GM21786 (cell line): ENCODE data around the gene CELF5.

Experiments used
- ATAC-seq: cut with Tn5 transposase; IDR thresholded peaks from one replicate; pipeline ENCODE4 v1.9.1; 2021; ENCODE audit not compliant: unreplicated experiment

The CELF5 gene

GRCh38 chr19:3224346-3225168, at the start of gene CELF5:
TSS of gene CELF5 (plus strand) at chr19:3224661. CDS start at chr19:3224740, 79 bp downstream.
- ATAC-seq: no peak

DNA sequence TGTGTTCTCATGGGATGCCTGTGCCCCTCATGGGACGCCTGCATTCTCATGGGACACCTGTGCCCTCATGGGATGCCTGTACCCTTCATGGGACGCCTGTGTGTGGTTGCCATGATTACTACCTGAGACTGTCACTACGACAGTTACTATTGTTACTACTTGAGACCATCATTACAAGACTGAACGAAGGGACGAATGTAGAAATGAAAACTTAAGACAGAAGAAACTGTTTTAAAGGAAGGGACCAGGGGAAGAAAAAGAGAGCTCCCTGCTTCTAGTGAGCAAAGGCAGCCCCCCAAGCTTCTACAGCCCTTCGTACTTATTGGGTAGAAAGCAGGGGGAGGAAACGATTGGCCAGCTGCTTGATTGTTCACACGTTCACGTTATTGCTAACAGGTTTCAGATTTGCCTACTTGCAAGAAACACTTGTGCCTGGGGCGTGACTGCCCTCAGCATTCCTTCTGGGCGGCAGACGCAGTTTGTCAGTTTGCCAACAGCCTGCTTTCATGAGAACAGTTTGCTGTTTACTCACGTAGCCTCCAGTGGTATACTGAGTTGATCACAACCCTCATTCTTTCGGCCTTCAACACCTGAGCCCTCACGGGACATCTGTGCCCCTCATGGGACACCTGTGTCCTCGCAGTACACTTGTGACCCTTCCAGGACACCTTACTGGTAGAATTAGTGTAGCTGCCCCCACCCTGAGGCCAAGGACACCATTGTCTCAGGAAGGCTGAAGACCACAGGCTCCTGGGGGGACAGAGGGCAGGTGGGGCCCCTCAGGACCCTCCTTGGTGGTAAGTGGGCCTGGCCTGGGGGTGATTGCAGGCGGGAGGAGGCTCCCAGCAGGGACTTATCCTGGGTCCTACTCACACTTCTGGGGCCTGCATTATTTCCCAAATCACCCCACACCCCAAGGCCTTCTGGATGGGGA, 48.4 kb upstream of the CELF5 start:
- ATAC-seq: no peak

GRCh38 chr19:3176715-3177501, 47.6 kb upstream of the CELF5 start:
- ATAC-seq: no peak

DNA sequence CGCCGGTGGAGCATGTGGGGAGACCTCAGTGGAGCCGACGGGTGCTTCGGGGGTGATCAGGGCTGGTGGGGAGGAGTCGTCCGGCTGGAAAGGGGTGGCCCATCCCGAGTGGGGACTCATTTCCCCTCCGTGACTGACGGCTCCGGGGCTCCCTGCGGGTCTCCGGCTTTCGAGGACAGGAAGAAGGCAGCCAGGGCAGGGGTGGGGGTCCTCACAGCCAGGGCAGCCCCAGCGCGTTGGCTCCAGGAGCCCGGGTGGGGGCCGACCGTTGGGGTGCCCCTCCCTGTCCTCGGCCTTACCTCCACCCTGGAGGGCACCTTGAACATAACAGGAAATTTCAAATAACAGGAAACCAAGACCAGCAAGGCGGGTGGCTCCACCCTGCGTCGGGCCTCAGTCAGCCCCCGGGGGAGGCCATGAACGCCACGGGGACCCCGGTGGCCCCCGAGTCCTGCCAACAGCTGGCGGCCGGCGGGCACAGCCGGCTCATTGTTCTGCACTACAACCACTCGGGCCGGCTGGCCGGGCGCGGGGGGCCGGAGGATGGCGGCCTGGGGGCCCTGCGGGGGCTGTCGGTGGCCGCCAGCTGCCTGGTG, 46.0 kb upstream of the CELF5 start, which contains the start of gene S1PR4:
Gene S1PR4 (plus strand): TSS at position 393 of the 596 bp plus-strand sequence. CDS start 24 bp downstream, at position 417.
- ATAC-seq: no peak

GRCh38 chr19:3178973-3179738, 45.3 kb upstream of the CELF5 start:
- ATAC-seq: no peak

GRCh38 chr19:3179739-3180293, 44.6 kb upstream of the CELF5 start:
- ATAC-seq: no peak

DNA sequence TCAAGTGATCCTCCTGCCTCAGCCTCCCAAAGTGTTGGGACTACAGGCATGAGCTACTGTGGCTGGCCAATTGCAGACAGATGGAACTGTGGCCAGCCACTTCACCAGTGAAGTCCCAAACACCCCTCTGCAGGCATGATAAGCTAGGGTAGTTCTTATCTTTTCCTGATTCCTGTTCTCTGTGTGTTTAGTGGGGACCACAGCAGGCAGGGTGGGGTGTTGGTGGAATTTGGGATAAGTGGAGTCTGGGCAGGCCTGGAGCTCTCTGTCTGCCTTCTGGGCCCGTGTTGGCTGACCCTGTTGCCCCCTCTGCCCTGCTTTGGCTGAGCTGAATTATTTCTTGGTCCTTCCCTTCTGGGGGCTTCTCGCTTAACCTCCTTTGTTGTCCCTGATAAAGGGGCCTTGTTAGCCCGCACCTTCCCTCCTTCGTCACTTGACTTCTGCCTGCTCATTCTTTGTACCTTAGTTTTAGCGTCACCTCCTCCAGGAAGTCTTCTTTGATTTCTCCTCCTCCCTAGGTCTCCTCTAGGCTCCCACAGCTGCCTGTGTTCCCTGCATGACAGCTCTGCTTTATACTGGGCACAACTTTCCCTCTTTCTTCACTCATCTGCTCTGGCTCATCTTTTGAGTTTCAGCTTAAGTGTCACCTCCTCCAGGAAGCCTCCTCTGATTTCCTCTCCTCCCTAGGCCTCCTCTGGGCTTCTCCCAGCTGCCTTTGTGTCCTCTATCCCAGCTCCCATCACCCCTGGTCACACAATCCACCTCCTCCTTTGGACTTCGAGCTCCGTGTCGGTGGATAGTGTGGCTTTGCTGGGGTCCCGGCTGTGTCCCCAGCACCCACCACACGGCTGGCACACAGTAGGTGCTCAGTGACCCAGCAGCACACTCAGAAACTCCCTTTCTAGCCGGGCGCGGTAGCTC, 40.5 kb upstream of the CELF5 start:
- no peak for ATAC-seq

DNA sequence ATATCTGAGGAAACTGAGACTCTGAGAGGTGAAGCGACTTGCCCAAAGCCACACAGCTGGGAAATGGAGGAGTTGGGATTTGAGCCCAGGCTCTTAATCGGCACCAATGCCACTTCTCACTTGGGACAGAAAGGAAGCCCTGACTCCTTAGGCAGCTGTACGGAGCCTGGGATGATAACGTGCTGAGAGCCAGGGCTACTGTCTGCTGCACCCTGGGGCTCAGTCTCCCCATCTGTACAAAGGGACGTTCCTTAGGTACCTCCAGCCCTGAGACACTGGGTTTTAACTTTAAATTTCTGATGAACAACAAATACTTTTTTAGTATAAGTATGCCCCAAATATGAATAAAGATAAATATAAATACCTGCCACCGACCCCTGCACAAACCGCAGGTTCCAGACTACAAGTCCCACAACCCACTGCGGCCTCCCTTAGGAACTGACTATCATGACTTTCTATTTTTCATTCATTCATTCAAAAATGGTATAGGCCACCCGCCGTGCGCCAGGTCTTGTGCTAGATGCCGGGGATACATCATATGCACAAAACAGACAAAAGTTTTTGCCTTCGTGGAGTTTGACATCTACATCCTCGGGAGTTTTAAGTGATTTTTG, 39.5 kb upstream of the CELF5 start:
- ATAC-seq: peak; percentile 26

GRCh38 chr19:3185461-3186159, 38.9 kb upstream of the CELF5 start, which contains the start of gene NCLN:
TSS of gene NCLN (plus strand) at chr19:3185930. CDS start at chr19:3186031, 101 bp downstream.
- ATAC-seq: peak; percentile 70

DNA sequence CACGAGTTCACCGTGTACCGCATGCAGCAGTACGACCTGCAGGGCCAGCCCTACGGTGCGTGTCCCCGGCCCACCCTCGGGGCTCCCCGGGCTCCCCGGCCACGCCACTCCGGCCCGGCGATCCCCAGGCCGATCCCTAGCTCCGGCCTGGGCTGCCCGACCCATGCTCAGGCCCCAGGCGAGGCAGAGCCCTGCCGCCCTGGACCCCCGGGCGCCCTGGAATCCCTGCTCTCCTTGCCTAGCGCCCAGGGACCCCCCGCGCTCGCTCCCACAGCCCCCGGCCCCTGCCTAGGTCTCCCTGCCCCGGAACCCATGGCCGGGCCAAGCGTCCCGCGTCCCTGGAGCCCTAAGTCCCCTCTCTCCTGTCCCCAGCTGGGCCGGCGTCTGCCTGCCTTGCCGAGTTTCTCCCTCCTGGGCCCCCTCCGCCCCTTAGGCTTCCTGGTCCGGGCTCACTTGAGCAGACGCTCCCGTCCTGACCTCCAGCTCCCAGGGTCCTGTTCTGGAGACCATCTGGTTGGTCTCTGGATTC, 38.2 kb upstream of the CELF5 start:
- peak; percentile 11 for ATAC-seq

- no peak for ATAC-seq
Observed at GRCh38 chr19:3186891-3187661, 37.4 kb upstream of the CELF5 start.

- no peak for ATAC-seq
Observed at GRCh38 chr19:3187662-3188511, 36.6 kb upstream of the CELF5 start.

DNA sequence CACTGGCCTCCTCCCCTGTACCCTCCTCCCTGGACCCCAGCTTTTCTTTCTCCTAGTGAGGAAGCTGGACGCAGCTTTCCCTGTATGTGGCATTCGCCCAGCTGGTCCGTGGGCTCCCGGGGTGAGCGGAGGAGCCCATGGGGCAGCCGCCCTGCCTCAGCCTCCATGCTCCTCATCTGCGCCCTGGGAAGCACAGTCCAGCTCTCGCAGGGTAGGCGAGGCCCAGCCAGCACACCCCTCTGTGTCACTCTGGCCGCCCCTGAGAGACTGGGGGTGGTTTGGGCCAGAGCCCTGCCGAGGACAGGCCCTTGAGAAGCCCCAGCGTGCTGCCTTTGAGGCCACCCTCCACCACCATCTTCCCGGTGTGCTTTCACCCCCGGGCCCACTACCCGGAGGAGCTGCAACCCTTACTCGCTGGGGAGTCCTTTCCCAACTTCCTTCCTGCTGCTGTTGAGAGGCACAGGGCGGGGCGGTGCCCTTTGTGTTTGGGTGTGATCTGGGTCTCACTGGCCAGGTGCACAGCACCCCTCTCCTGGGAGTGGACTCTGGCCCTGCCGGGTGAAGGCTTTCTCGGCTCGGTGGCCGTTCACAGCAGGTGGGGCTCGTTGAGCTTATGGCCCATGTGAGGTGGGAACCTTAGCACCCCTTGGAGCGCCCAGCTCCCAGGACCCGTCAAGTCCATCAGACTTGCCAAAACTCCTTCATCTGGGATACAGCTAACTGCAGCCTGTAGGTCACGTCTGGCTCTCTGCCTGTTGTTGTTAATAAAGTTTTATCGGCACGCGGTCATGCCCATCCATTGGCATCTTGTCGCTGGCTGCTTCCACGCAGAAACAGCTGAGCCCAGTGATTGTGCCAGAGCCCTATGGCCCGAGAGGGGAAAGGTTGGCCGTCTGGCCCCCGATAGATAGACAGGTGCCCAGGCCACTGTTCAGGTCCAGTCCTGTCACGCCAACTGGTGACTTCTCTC, 35.5 kb upstream of the CELF5 start:
- ATAC-seq: no peak
